Stimulated activated effector memory CD8-positive, alpha-beta T cell treated with anti-CD3 and anti-CD28 coated beads, Interleukin-12 subunit alpha, Interleukin-12 subunit beta, amount 100 ng/mL, for 72 hours (primary cell): ENCODE results near the gene FNDC8.
"Not testable (repeated sequence)": the region's sequence is repeated elsewhere in the genome, so short reads cannot be mapped to it uniquely, and the experiment has no call there.

ENCODE experiments used
- ATAC-seq: fragments of 150-1000 bp; cut with Tn5 transposase; 2 replicates; pipeline ENCODE4 v1.10.0; 2021
- DNase-seq, 2 donors: peaks; one replicate each; pipeline ENCODE4 v3.0.0; 2021 to 2022; ENCODE audit warnings: low spot score in 2 of 2
- H3K27ac Mint-ChIP-seq: one replicate; pipeline ENCODE4 v1.8.0; 2022; ENCODE audit warnings: mild to moderate bottlenecking, mixed read lengths
- H3K36me3 Mint-ChIP-seq: one replicate; pipeline ENCODE4 v1.8.0; 2022; ENCODE audit warnings: mild to moderate bottlenecking, mixed read lengths
- H3K4me1 Mint-ChIP-seq: one replicate; pipeline ENCODE4 v1.8.0; 2022; ENCODE audit warnings: mixed read lengths
- H3K4me3 Mint-ChIP-seq: one replicate; pipeline ENCODE4 v1.8.0; 2022; ENCODE audit warnings: mild to moderate bottlenecking, mixed read lengths
- H3K9me3 Mint-ChIP-seq: one replicate; pipeline ENCODE4 v1.8.0; 2022; ENCODE audit warnings: mixed read lengths

Gene FNDC8

GRCh38 chr17:35087731-35088355, 33.6 kb upstream of the FNDC8 start:
- Mint-ChIP-seq H3K4me3 (peak overlapping the region; percentile 95), H3K27ac (peak overlapping the region; percentile 95), H3K9me3 (no peaks in the 10 kb centered on the region), H3K4me1 (peaks cover 52% of the 10 kb centered on the region), H3K36me3 (peaks cover 23% of the 10 kb centered on the region)
- DNase-seq (peak in 1 of 2 donors; percentile 62), ATAC-seq (no peak)

GRCh38 chr17:35088356-35088880, 33.0 kb upstream of the FNDC8 start:
- DNase-seq (peak in 1 of 2 donors; percentile 10), ATAC-seq (peak; percentile 3)
- Mint-ChIP-seq H3K36me3 (peaks cover 20% of the 10 kb centered on the region), H3K4me1 (peaks cover 46% of the 10 kb centered on the region), H3K9me3 (no peaks in the 10 kb centered on the region), H3K4me3 (peak overlapping the region; percentile 95), H3K27ac (peak overlapping the region; percentile 95)

GRCh38 chr17:35088881-35089585, 32.4 kb upstream of the FNDC8 start:
- peaks cover 42% of the 10 kb centered on the region for H3K4me1 Mint-ChIP-seq
- peak; percentile 92 to 93 for DNase-seq
- H3K4me3 Mint-ChIP-seq: peak overlapping the region; percentile 95
- ATAC-seq: peak; percentile 83
- H3K36me3 Mint-ChIP-seq: peaks cover 17% of the 10 kb centered on the region
- H3K27ac Mint-ChIP-seq: peak overlapping the region; percentile 95
- no peaks in the 10 kb centered on the region for H3K9me3 Mint-ChIP-seq

GRCh38 chr17:35089586-35090296, 31.7 kb upstream of the FNDC8 start:
- Mint-ChIP-seq H3K27ac (peak overlapping the region; percentile 93), H3K4me3 (peak overlapping the region; percentile 95), H3K9me3 (no peaks in the 10 kb centered on the region), H3K4me1 (peaks cover 41% of the 10 kb centered on the region), H3K36me3 (peaks cover 17% of the 10 kb centered on the region)
- DNase-seq (peak in 1 of 2 donors; percentile 26), ATAC-seq (peak; percentile 63)

GRCh38 chr17:35090707-35091106, 30.7 kb upstream of the FNDC8 start:
- H3K4me3 Mint-ChIP-seq: peak overlapping the region; percentile 95

GRCh38 chr17:35094902-35095301, 26.5 kb upstream of the FNDC8 start:
- DNase-seq (no peak), ATAC-seq (no peak)
- H3K9me3 Mint-ChIP-seq: no peaks in the 10 kb centered on the region
- peaks cover 7% of the 10 kb centered on the region for H3K4me1 Mint-ChIP-seq
- H3K36me3 Mint-ChIP-seq: peaks cover 25% of the 10 kb centered on the region
- H3K4me3 Mint-ChIP-seq: no peak overlapping the region
- no peak overlapping the region for H3K27ac Mint-ChIP-seq

More at GRCh38 chr17:35090707-35091106, 30.7 kb upstream of the FNDC8 start:
- Mint-ChIP-seq H3K36me3 (peaks cover 13% of the 10 kb centered on the region), H3K4me1 (peaks cover 32% of the 10 kb centered on the region)
- not testable (repeated sequence) for DNase-seq, H3K9me3 Mint-ChIP-seq, ATAC-seq, H3K27ac Mint-ChIP-seq

GRCh38 chr17:35095741-35096140, 25.7 kb upstream of the FNDC8 start:
- H3K9me3 Mint-ChIP-seq: no peaks in the 10 kb centered on the region
- H3K36me3 Mint-ChIP-seq: peaks cover 33% of the 10 kb centered on the region
- no peak for DNase-seq
- no peak for ATAC-seq
- no peak overlapping the region for H3K4me3 Mint-ChIP-seq
- no peak overlapping the region for H3K27ac Mint-ChIP-seq
- H3K4me1 Mint-ChIP-seq: peaks cover 9% of the 10 kb centered on the region

GRCh38 chr17:35097776-35098175, 23.6 kb upstream of the FNDC8 start:
- no peak overlapping the region for H3K4me3 Mint-ChIP-seq
- no peak for ATAC-seq
- H3K27ac Mint-ChIP-seq: no peak overlapping the region
- H3K9me3 Mint-ChIP-seq: no peaks in the 10 kb centered on the region
- H3K36me3 Mint-ChIP-seq: peaks cover 53% of the 10 kb centered on the region
- DNase-seq: no peak
- peaks cover 11% of the 10 kb centered on the region for H3K4me1 Mint-ChIP-seq

- DNase-seq (no peak), ATAC-seq (no peak)
- Mint-ChIP-seq H3K9me3 (no peaks in the 10 kb centered on the region), H3K4me1 (peaks cover 11% of the 10 kb centered on the region), H3K27ac (no peak overlapping the region), H3K4me3 (no peak overlapping the region), H3K36me3 (peaks cover 62% of the 10 kb centered on the region)
These were observed 21.5 kb upstream of the FNDC8 start for GRCh38 chr17:35099908-35100307.

- no peak for DNase-seq
- ATAC-seq: no peak
- no peak overlapping the region for H3K4me3 Mint-ChIP-seq
- peaks cover 11% of the 10 kb centered on the region for H3K4me1 Mint-ChIP-seq
- H3K36me3 Mint-ChIP-seq: peaks cover 62% of the 10 kb centered on the region
- H3K9me3 Mint-ChIP-seq: no peaks in the 10 kb centered on the region
- no peak overlapping the region for H3K27ac Mint-ChIP-seq
These were observed 20.4 kb upstream of the FNDC8 start for GRCh38 chr17:35101036-35101435.

- Mint-ChIP-seq H3K4me1 (peaks cover 11% of the 10 kb centered on the region), H3K9me3 (no peaks in the 10 kb centered on the region), H3K36me3 (peaks cover 66% of the 10 kb centered on the region), H3K4me3 (no peak overlapping the region), H3K27ac (no peak overlapping the region)
- peak; percentile 54 for ATAC-seq
- no peak for DNase-seq
These were observed 19.7 kb upstream of the FNDC8 start for GRCh38 chr17:35101725-35102124.

- Mint-ChIP-seq H3K4me3 (no peak overlapping the region), H3K9me3 (no peaks in the 10 kb centered on the region), H3K27ac (peak overlapping the region; percentile 39), H3K36me3 (peaks cover 57% of the 10 kb centered on the region), H3K4me1 (peaks cover 11% of the 10 kb centered on the region)
- no peak for DNase-seq
- ATAC-seq: no peak
These were observed 18.1 kb upstream of the FNDC8 start for GRCh38 chr17:35103271-35103670.

- ATAC-seq: no peak
- Mint-ChIP-seq H3K4me3 (no peak overlapping the region), H3K9me3 (no peaks in the 10 kb centered on the region), H3K36me3 (peaks cover 41% of the 10 kb centered on the region), H3K4me1 (peaks cover 10% of the 10 kb centered on the region), H3K27ac (peak overlapping the region; percentile 80)
- no peak for DNase-seq
These were observed 16.5 kb upstream of the FNDC8 start for GRCh38 chr17:35104844-35105450.

GRCh38 chr17:35110791-35111190, 10.6 kb upstream of the FNDC8 start:
- not testable (repeated sequence) for H3K27ac Mint-ChIP-seq, H3K4me3 Mint-ChIP-seq, H3K9me3 Mint-ChIP-seq, ATAC-seq, DNase-seq
- Mint-ChIP-seq H3K4me1 (peaks cover 18% of the 10 kb centered on the region), H3K36me3 (peaks cover 15% of the 10 kb centered on the region)

GRCh38 chr17:35116845-35117244, 4.6 kb upstream of the FNDC8 start:
- Mint-ChIP-seq H3K27ac (peak overlapping the region; percentile 90), H3K36me3 (peaks cover 23% of the 10 kb centered on the region), H3K4me1 (peaks cover 56% of the 10 kb centered on the region), H3K4me3 (no peak overlapping the region), H3K9me3 (no peaks in the 10 kb centered on the region)
- ATAC-seq: no peak
- DNase-seq: no peak
